GM12878 (cell line): Measurements from ENCODE around the gene IL10RA. TPM values are rescaled to one million over a fixed set of nuclear protein-coding genes. Genes with fewer than 3 reads are reported as not detected.

Source experiments
- BHLHE40 ChIP-seq, 2 experiments: fragments of 450-650 bp in 1 of 2; IDR thresholded peaks; 2 replicates each; pipeline ENCODE4 v1.6.1; 2011 to 2017; ENCODE audit warnings: low read depth in 2 of 2, borderline replicate concordance in 1 of 2, improper control_type of control experiment in 1 of 2, low read length in 1 of 2, mild to moderate bottlenecking in 1 of 2
- CEBPZ ChIP-seq: fragments of 150-350 bp; IDR thresholded peaks from 2 replicates; pipeline ENCODE4 v1.6.1; 2016; ENCODE audit warnings: low read depth, low read length
- E2F8 ChIP-seq: fragments of 450-650 bp; IDR thresholded peaks from 2 replicates; pipeline ENCODE4 v1.6.1; 2018; ENCODE audit warnings: mild to moderate bottlenecking, low read depth, moderate library complexity; ENCODE audit not compliant: partially characterized antibody
- HDAC6 ChIP-seq: fragments of 200-600 bp; sonication (generic); IDR thresholded peaks from one replicate; pipeline ENCODE4 v1.8.0; 2017; ENCODE audit warnings: antibody characterized with exemption; ENCODE audit not compliant: unreplicated experiment
- KDM1A ChIP-seq: fragments of 200-600 bp; sonication (generic); IDR thresholded peaks from 2 replicates; pipeline ENCODE4 v1.6.1; 2016; ENCODE audit warnings: borderline replicate concordance
- MTA2 ChIP-seq: fragments of 450-650 bp; IDR thresholded peaks from 2 replicates; pipeline ENCODE4 v1.6.1; 2016; ENCODE audit warnings: low read depth, mild to moderate bottlenecking, moderate library complexity
- PAX5 ChIP-seq: IDR thresholded peaks from 2 replicates; pipeline ENCODE4 v1.6.1; 2011; ENCODE audit warnings: low read depth, low read length, borderline replicate concordance
- PML ChIP-seq: IDR thresholded peaks from 2 replicates; pipeline ENCODE4 v1.6.1; 2012; ENCODE audit warnings: low read length, inconsistent platforms
- POLR2AphosphoS2 ChIP-seq: IDR thresholded peaks from 2 replicates; pipeline ENCODE4 v1.6.1; 2011; ENCODE audit warnings: low read depth, mild to moderate bottlenecking, low read length, improper control_type of control experiment, moderate library complexity
- RB1 ChIP-seq: fragments of 450-650 bp; formaldehyde crosslinking; IDR thresholded peaks from 2 replicates; pipeline ENCODE4 v1.6.1; 2017; ENCODE audit warnings: mild to moderate bottlenecking, borderline replicate concordance
- SP1 ChIP-seq: IDR thresholded peaks from one replicate; pipeline ENCODE4 v1.6.1; 2011; ENCODE audit warnings: low read depth, low read length
- SUPT20H ChIP-seq: IDR thresholded peaks from 2 replicates; pipeline ENCODE4 v1.6.1; 2011; ENCODE audit warnings: low read depth, mild to moderate bottlenecking, low read length, moderate library complexity, borderline replicate concordance; ENCODE audit not compliant: control insufficient read depth
- SUZ12 ChIP-seq: fragments of 200-600 bp; sonication (generic); IDR thresholded peaks from one replicate; pipeline ENCODE4 v1.6.1; 2018; ENCODE audit warnings: antibody characterized with exemption, mild to moderate bottlenecking; ENCODE audit not compliant: unreplicated experiment
- polyA plus RNA-seq, 11 experiments: library from polyadenylated mRNA; depleted of rRNA in 4 of 11; unstranded in 6 of 11; stranded (reverse) in 5 of 11; fragments of >200 nt; fragmentation: Nextera tagmentation in 4 of 11; fragmentation: Illumina TruSeq in 1 of 11; extraction: Ambion mirVana in 4 of 11; extraction: Trizol in 1 of 11; gene quantifications; 1 replicate in 1 of 11; 2 replicates in 10 of 11; pipeline versions ENCODE4 v1.2.1 to v1.2.3, GENCODE V29; 2011 to 2016; ENCODE audit warnings: inconsistent platforms in 2 of 11, missing spikeins in 2 of 11, low read depth in 1 of 11
- total RNA-seq, 4 experiments: library from RNA; depleted of rRNA in 3 of 4; stranded (reverse); fragments of >200 nt in 3 of 4; fragmentation: Illumina TruSeq in 1 of 4; extraction: Trizol in 1 of 4; gene quantifications; 2 replicates each; pipeline versions ENCODE4 v1.2.1 to v1.2.3, GENCODE V29; 2013 to 2021

The IL10RA gene
- total and polyA plus RNA-seq, 10 of the 15 experiments (the other 5 are each of a cell fraction or from before 2014, with no cell fraction given), result 0.77 to 45.9 (median 9.6) TPM

GRCh38 chr11:117976445-117976844 is 9.7 kb upstream of the IL10RA start (continued):
- TF ChIP-seq E2F8 (no peak), PML (no peak), RB1 (no peak), MTA2 (no peak), SP1 (no peak), CEBPZ (no peak), SUZ12 (no peak), PAX5 (no peak), POLR2AphosphoS2 (no peak), KDM1A (no peak), HDAC6 (no peak), SUPT20H (no peak), BHLHE40 (IDR thresholded peaks at IDR 0.05; ENCODE audit: borderline replicate concordance in 1 of 2, low read depth in 2 of 2, low read length in 1 of 2) (no peak)
